SK-N-SH (cell line): ENCODE data around the gene ADTRP. TPM values are rescaled to one million over a fixed set of nuclear protein-coding genes. Genes with fewer than 3 reads are reported as not detected.

Source experiments
- CTCF ChIA-PET: fragments of 300-600, 350-600 bp; formaldehyde crosslinking; extraction: SDS; loops from one replicate; lab custom pipeline; 2021; lab: Yijun Ruan, JAX
- POLR2A ChIA-PET: fragments of 350-600 bp; sonication (Branson Sonifier 250); formaldehyde crosslinking; extraction: SDS; loops from one replicate; lab custom pipeline; 2020; ENCODE audit warnings: antibody characterized with exemption, inconsistent platforms; lab: Yijun Ruan, JAX
- DNase-seq: peaks from one replicate; pipeline ENCODE4 v3.0.0; 2012
- H2AFZ ChIP-seq: fragments of 200-600 bp; sonication (generic); 2 replicates; pipeline ENCODE4 v1.8.1; 2016; ENCODE audit warnings: antibody characterized with exemption, mild to moderate bottlenecking, low read depth
- H3F3A ChIP-seq: fragments of 200-600 bp; sonication (generic); replicated peaks from 2 replicates; pipeline ENCODE3; 2016; ENCODE audit warnings: antibody characterized with exemption, mild to moderate bottlenecking; ENCODE audit not compliant: insufficient read depth
- H3K27ac ChIP-seq, 2 experiments: fragments of 200-500 bp in 1 of 2; fragments of 200-600 bp in 1 of 2; sonication (Bioruptor generic) in 1 of 2; sonication (generic), shearing (Covaris generic) in 1 of 2; 2 replicates each; pipeline versions ENCODE4 v1.5.1 to v1.6.1; 2014 to 2016; ENCODE audit warnings: low read depth in 2 of 2, inconsistent platforms in 1 of 2, low read length in 1 of 2, mild to moderate bottlenecking in 1 of 2, mixed read lengths in 1 of 2
- H3K27me3 ChIP-seq: fragments of 200-600 bp; sonication (generic), shearing (Covaris generic); 2 replicates; pipeline ENCODE4 v1.6.1; 2016; ENCODE audit warnings: mixed run types; ENCODE audit not compliant: insufficient read depth
- H3K36me3 ChIP-seq, 2 experiments: fragments of 200-500 bp in 1 of 2; fragments of 200-600 bp in 1 of 2; sonication (Bioruptor generic) in 1 of 2; sonication (generic) in 1 of 2; replicated peaks in 1 of 2; 2 replicates each; pipeline versions ENCODE3 to v1.5.1; 2014 to 2016; ENCODE audit warnings: low read length in 1 of 2, mild to moderate bottlenecking in 1 of 2; ENCODE audit not compliant: insufficient read depth in 2 of 2, control insufficient read depth in 1 of 2
- H3K4me1 ChIP-seq, 2 experiments: fragments of 200-500 bp in 1 of 2; fragments of 200-600 bp in 1 of 2; sonication (Bioruptor generic) in 1 of 2; sonication (generic), shearing (Covaris generic) in 1 of 2; 2 replicates each; pipeline versions ENCODE4 v1.5.1 to v1.6.1; 2014 to 2016; ENCODE audit warnings: low read depth in 1 of 2, low read length in 1 of 2, mixed run types in 1 of 2; ENCODE audit not compliant: insufficient read depth in 2 of 2, control insufficient read depth in 1 of 2
- H3K4me2 ChIP-seq: fragments of 200-600 bp; sonication (generic), shearing (Covaris generic); 2 replicates; pipeline ENCODE4 v1.6.1; 2017; ENCODE audit warnings: mixed run types
- H3K4me3 ChIP-seq, 2 experiments: fragments of 200-500 bp in 1 of 2; fragments of 200-600 bp in 1 of 2; sonication (Bioruptor generic) in 1 of 2; sonication (generic), shearing (Covaris generic) in 1 of 2; 2 replicates each; pipeline versions ENCODE4 v1.5.1 to v1.8.1; 2014 to 2016; ENCODE audit warnings: low read depth in 2 of 2, inconsistent platforms in 1 of 2, low read length in 1 of 2, mild to moderate bottlenecking in 1 of 2, mixed read lengths in 1 of 2, moderate library complexity in 1 of 2
- H3K79me2 ChIP-seq: fragments of 200-600 bp; sonication (generic); 2 replicates; pipeline ENCODE4 v1.8.1; 2017; ENCODE audit warnings: mild to moderate bottlenecking; ENCODE audit not compliant: insufficient read depth
- H3K9ac ChIP-seq: fragments of 200-600 bp; sonication (generic); 2 replicates; pipeline ENCODE4 v1.6.1; 2017; ENCODE audit warnings: mixed run types
- H3K9me2 ChIP-seq: fragments of 200-600 bp; sonication (generic); 2 replicates; pipeline ENCODE4 v1.6.1; 2017; ENCODE audit warnings: mixed run types
- H3K9me3 ChIP-seq: fragments of 200-600 bp; sonication (generic); 2 replicates; pipeline ENCODE4 v1.6.1; 2017; ENCODE audit warnings: mixed run types, mild to moderate bottlenecking, moderate library complexity
- H4K20me1 ChIP-seq: fragments of 200-600 bp; sonication (generic); 2 replicates; pipeline ENCODE4 v1.6.1; 2017; ENCODE audit warnings: mild to moderate bottlenecking, mixed run types; ENCODE audit not compliant: insufficient read depth
- FOXM1 ChIP-seq: IDR thresholded peaks from 2 replicates; pipeline ENCODE4 v1.4.0; 2012; ENCODE audit warnings: low read depth, mild to moderate bottlenecking
- GABPA ChIP-seq: IDR thresholded peaks from 2 replicates; pipeline ENCODE4 v1.4.0; 2012; ENCODE audit warnings: low read depth, mild to moderate bottlenecking
- JUND ChIP-seq: IDR thresholded peaks from 2 replicates; pipeline ENCODE4 v1.4.0; 2012
- NFIC ChIP-seq: IDR thresholded peaks from 2 replicates; pipeline ENCODE4 v1.4.0; 2012; ENCODE audit warnings: borderline replicate concordance
- NRF1 ChIP-seq: IDR thresholded peaks from 2 replicates; pipeline ENCODE4 v1.6.1; 2012; ENCODE audit warnings: low read depth, mild to moderate bottlenecking, low read length
- RAD21 ChIP-seq: IDR thresholded peaks from 2 replicates; pipeline ENCODE4 v1.6.1; 2012; ENCODE audit warnings: mild to moderate bottlenecking, low read length
- RXRA ChIP-seq: IDR thresholded peaks from 2 replicates; pipeline ENCODE4 v1.4.0; 2012; ENCODE audit warnings: low read depth, mild to moderate bottlenecking, borderline replicate concordance
- TEAD4 ChIP-seq: IDR thresholded peaks from 2 replicates; pipeline ENCODE4 v1.4.0; 2012; ENCODE audit warnings: mild to moderate bottlenecking, borderline replicate concordance; ENCODE audit not compliant: insufficient read depth
- WGBS: methylation state at CpG from one replicate; pipeline ENCODE4 v1.1.6; 2017; ENCODE audit warnings: low lambda C conversion rate; 5-methylcytosine and 5-hydroxymethylcytosine counted together
- polyA plus RNA-seq, 3 experiments: library from polyadenylated mRNA; depleted of rRNA; stranded (reverse); fragments of >200 nt; gene quantifications; 2 replicates each; pipeline ENCODE4 v1.2.3, GENCODE V29; 2012
- TF ChIP-seq, protein P1 (sequence below): IDR thresholded peaks from 2 replicates; pipeline ENCODE4 v1.4.0; 2012; ENCODE audit warnings: low read depth, borderline replicate concordance
- TF ChIP-seq, protein P2 (sequence below): fragments of 150-350 bp; IDR thresholded peaks from 2 replicates; pipeline ENCODE4 v1.6.1; 2016; ENCODE audit warnings: mild to moderate bottlenecking, low read depth, low read length
- TF ChIP-seq, protein P3 (sequence below): IDR thresholded peaks from 2 replicates; pipeline ENCODE4; 2012
- TF ChIP-seq, protein P4 (sequence below): IDR thresholded peaks from 2 replicates; pipeline ENCODE4 v1.6.1; 2012; ENCODE audit warnings: mild to moderate bottlenecking, low read depth, low read length, moderate library complexity

ADTRP gene
- polyA plus RNA-seq, 1 of the 3 experiments (the other 2 are of a cell fraction), result 0.84 TPM

DNA sequence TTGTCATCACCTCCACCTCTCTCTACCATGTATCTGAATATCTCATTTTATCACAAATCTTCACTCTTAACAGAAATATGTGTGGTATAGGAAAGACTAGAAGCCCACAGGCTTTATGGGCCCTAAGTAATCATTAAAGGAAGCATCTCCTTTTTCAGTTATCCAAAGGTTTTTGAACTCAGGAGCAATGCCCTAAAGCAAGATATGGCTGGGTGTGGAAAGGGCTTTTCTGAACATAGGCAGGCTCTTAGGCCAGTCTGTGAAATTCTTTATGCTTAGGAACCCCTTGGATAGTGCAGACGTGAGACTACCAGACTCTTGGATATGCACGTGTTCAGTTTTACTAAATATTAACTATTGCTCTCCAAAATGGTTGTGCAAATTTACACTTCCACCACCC, 99.5 kb downstream of the ADTRP start:
- TF ChIP-seq, protein P1, sequence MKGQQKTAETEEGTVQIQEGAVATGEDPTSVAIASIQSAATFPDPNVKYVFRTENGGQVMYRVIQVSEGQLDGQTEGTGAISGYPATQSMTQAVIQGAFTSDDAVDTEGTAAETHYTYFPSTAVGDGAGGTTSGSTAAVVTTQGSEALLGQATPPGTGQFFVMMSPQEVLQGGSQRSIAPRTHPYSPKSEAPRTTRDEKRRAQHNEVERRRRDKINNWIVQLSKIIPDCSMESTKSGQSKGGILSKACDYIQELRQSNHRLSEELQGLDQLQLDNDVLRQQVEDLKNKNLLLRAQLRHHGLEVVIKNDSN, result no peak
- TF ChIP-seq RAD21, result no peak
- TF ChIP-seq TEAD4, result no peak
- no peak for TF ChIP-seq GABPA
- TF ChIP-seq FOXM1, result no peak
- TF ChIP-seq RXRA, result no peak
- TF ChIP-seq, protein P2, sequence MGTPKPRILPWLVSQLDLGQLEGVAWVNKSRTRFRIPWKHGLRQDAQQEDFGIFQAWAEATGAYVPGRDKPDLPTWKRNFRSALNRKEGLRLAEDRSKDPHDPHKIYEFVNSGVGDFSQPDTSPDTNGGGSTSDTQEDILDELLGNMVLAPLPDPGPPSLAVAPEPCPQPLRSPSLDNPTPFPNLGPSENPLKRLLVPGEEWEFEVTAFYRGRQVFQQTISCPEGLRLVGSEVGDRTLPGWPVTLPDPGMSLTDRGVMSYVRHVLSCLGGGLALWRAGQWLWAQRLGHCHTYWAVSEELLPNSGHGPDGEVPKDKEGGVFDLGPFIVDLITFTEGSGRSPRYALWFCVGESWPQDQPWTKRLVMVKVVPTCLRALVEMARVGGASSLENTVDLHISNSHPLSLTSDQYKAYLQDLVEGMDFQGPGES, result no peak
- TF ChIP-seq, protein P3, sequence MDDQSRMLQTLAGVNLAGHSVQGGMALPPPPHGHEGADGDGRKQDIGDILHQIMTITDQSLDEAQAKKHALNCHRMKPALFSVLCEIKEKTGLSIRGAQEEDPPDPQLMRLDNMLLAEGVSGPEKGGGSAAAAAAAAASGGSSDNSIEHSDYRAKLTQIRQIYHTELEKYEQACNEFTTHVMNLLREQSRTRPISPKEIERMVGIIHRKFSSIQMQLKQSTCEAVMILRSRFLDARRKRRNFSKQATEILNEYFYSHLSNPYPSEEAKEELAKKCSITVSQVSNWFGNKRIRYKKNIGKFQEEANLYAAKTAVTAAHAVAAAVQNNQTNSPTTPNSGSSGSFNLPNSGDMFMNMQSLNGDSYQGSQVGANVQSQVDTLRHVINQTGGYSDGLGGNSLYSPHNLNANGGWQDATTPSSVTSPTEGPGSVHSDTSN, result no peak
- TF ChIP-seq NFIC, result no peak
- no peak for TF ChIP-seq JUND
- TF ChIP-seq, protein P4, sequence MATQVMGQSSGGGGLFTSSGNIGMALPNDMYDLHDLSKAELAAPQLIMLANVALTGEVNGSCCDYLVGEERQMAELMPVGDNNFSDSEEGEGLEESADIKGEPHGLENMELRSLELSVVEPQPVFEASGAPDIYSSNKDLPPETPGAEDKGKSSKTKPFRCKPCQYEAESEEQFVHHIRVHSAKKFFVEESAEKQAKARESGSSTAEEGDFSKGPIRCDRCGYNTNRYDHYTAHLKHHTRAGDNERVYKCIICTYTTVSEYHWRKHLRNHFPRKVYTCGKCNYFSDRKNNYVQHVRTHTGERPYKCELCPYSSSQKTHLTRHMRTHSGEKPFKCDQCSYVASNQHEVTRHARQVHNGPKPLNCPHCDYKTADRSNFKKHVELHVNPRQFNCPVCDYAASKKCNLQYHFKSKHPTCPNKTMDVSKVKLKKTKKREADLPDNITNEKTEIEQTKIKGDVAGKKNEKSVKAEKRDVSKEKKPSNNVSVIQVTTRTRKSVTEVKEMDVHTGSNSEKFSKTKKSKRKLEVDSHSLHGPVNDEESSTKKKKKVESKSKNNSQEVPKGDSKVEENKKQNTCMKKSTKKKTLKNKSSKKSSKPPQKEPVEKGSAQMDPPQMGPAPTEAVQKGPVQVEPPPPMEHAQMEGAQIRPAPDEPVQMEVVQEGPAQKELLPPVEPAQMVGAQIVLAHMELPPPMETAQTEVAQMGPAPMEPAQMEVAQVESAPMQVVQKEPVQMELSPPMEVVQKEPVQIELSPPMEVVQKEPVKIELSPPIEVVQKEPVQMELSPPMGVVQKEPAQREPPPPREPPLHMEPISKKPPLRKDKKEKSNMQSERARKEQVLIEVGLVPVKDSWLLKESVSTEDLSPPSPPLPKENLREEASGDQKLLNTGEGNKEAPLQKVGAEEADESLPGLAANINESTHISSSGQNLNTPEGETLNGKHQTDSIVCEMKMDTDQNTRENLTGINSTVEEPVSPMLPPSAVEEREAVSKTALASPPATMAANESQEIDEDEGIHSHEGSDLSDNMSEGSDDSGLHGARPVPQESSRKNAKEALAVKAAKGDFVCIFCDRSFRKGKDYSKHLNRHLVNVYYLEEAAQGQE, result no peak
- TF ChIP-seq NRF1, result no peak
- no peaks in the 10 kb centered on the region for H3K9me3 ChIP-seq
- H2AFZ ChIP-seq, result no peak overlapping the region
- no peaks in the 10 kb centered on the region for H3K4me1 ChIP-seq
- no peaks in the 10 kb centered on the region for H3K79me2 ChIP-seq
- H3K4me2 ChIP-seq, result no peak overlapping the region
- ChIA-PET POLR2A (no interaction called here), CTCF (no interaction called here)
- no peaks in the 10 kb centered on the region for H3K27me3 ChIP-seq
- WGBS, result 68% methylated on average over 2 of the region's 2 CpGs
- DNase-seq, result no peak
- H3F3A ChIP-seq, result no peaks in the 10 kb centered on the region
- H3K9ac ChIP-seq, result no peak overlapping the region
- no peak overlapping the region for H3K27ac ChIP-seq
- no peaks in the 10 kb centered on the region for H3K9me2 ChIP-seq
- no peaks in the 10 kb centered on the region for H4K20me1 ChIP-seq
- no peak overlapping the region for H3K4me3 ChIP-seq
- H3K36me3 ChIP-seq, result no peaks in the 10 kb centered on the region
